Activated T-cell treated with anti-CD3 and anti-CD28 coated beads, Interleukin-2, amount 50 U/mL, for 24 hours (primary cell): Measurements from ENCODE around the gene BIK.

Source experiments
- DNase-seq: peaks from one replicate; pipeline ENCODE4 v3.0.0-alpha.2; 2020
- H3K27ac Mint-ChIP-seq: 2 replicates; pipeline ENCODE4 v1.8.0; 2020; ENCODE audit warnings: mild to moderate bottlenecking, mixed read lengths
- H3K27me3 Mint-ChIP-seq: 2 replicates; pipeline ENCODE4 v1.8.0; 2020; ENCODE audit warnings: mixed read lengths
- H3K36me3 Mint-ChIP-seq: 2 replicates; pipeline ENCODE4 v1.8.0; 2020; ENCODE audit warnings: low read depth, mixed read lengths
- H3K4me1 Mint-ChIP-seq: 2 replicates; pipeline ENCODE4 v1.8.0; 2020; ENCODE audit warnings: low read depth, mixed read lengths
- H3K4me3 Mint-ChIP-seq: 2 replicates; pipeline ENCODE4 v1.8.0; 2020; ENCODE audit warnings: mild to moderate bottlenecking, moderate library complexity, mixed read lengths
- H3K9me3 Mint-ChIP-seq: 2 replicates; pipeline ENCODE4 v1.8.0; 2020; ENCODE audit warnings: mixed read lengths

The BIK gene

DNA sequence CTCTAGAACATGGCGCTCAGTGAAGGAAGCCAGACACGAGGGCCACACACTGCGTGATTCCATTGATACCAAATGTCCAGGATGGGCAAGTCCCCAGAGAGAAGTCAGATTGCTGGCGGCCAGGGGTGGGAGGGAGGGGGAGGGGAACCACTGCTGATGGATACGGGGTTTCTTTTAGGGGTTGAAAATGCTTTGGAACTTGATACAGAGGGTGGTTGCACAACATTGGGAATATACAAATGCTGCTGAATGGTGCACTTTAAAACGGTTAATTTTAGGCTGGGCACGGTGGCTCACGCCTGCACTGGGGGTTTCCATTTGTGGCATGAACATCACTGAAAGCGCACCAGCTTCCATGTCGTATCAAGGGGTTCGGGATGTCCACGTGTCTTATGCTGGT, 45.9 kb downstream of the BIK start:
- H3K4me3 Mint-ChIP-seq = no peak overlapping the region
- peaks cover 29% of the 10 kb centered on the region for H3K36me3 Mint-ChIP-seq
- H3K9me3 Mint-ChIP-seq = no peaks in the 10 kb centered on the region
- no peak for DNase-seq
- peaks cover 21% of the 10 kb centered on the region for H3K4me1 Mint-ChIP-seq
- H3K27ac Mint-ChIP-seq = peak overlapping the region; percentile 37
- no peaks in the 10 kb centered on the region for H3K27me3 Mint-ChIP-seq

DNA sequence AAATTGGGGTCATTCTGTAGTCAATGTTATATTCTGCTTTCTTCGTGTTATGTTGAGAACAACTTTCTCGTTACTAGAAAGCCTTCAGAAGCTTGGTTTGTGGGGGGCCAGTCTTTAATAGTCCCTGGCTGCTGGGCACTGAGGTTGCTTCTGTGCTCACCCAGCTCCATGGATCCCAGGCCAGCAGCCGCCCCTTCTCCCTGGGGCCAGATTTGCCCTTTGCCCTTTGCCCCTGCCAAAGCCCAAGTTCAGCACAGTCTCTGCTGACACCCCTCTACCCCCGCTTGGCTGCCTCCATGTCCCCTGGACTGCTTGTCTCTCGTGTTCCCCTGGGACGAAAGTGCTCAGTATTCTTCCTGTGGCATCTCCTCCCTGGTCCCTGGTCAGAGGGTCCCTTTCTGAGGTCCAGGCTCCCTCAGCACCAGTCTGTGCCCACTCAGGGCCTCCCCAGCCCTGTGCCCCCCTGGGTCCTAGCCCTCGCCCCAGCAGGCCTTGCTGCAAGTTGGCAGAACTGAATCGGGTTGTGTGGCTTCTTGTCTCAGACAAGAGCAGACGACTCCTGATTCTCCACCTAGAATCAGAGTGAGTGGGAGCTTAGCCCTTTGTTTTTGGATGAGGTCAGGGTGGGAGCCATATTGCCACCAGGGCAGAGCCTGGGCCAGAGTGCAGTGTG, 47.5 kb downstream of the BIK start:
- peaks cover 17% of the 10 kb centered on the region for H3K4me1 Mint-ChIP-seq
- DNase-seq = no peak
- H3K9me3 Mint-ChIP-seq = no peaks in the 10 kb centered on the region
- no peak overlapping the region for H3K4me3 Mint-ChIP-seq
- H3K27ac Mint-ChIP-seq = peak overlapping the region; percentile 47
- peaks cover 36% of the 10 kb centered on the region for H3K36me3 Mint-ChIP-seq
- H3K27me3 Mint-ChIP-seq = no peaks in the 10 kb centered on the region

DNA sequence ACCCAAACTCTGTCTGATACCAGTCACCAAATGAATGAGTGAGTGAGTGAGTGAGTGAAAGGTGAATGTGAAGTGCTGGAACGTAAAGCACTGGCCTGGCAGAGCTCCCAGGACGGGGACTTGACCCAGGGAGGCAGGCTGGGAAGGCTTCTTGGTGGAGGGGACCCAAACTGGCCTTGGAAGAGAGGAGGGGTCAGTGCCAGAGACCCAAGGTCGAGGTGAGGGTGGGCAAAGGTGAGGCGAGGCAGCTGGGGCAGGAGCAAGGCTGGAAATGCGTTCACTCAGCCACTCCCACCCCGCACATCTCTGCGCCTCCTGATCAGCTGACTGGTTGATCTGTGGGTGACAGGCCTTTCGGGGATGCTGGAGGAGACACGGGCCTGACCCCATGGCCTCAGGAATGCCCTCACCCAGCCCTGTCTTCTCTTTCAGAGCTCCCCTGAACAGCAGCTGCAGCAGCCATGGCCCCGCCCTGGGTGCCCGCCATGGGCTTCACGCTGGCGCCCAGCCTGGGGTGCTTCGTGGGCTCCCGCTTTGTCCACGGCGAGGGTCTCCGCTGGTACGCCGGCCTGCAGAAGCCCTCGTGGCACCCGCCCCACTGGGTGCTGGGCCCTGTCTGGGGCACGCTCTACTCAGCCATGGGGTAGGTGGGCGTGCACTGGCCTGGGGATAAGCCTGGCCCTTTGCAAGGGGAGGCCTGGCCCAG, 48.4 kb downstream of the BIK start:
- DNase-seq = no peak
- peaks cover 39% of the 10 kb centered on the region for H3K36me3 Mint-ChIP-seq
- no peaks in the 10 kb centered on the region for H3K9me3 Mint-ChIP-seq
- H3K4me1 Mint-ChIP-seq = peaks cover 16% of the 10 kb centered on the region
- H3K27me3 Mint-ChIP-seq = no peaks in the 10 kb centered on the region
- H3K27ac Mint-ChIP-seq = no peak overlapping the region
- H3K4me3 Mint-ChIP-seq = no peak overlapping the region

DNA sequence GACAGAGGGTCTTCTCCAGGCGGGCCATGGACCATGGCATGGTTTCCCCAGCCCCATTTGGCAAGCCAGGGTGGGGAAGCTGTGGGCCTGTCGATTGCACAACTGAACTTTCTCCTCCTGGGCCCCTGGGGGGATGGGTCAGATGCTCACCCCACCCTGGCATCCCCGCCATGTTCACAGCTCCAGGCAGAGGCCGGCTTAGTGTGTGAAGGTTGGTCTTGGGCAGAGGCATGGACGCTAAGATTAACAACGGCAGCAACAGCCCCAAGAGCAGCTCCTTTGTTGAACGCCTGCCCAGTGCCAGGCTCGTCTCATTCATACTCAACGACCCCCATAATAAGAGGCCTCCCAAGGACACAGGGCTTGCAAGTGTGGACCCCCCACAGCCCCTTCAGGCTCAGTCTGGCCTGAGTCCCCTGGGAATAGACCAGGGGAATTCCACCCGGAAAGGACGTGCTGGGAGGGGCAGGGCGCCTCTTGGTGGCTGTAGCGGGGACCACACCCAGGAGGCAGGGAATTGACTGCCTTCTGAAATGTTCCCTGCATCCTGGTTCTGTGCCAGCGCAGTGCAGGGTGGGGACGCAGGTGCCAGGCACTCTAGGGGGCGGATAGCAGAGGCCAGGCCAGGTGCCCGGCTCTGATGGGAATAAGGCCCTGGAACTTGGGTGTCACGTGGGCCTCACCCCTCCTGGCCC, 49.1 kb downstream of the BIK start:
- Mint-ChIP-seq H3K4me1 (peaks cover 14% of the 10 kb centered on the region), H3K9me3 (no peaks in the 10 kb centered on the region), H3K4me3 (no peak overlapping the region), H3K27ac (no peak overlapping the region), H3K27me3 (no peaks in the 10 kb centered on the region), H3K36me3 (peaks cover 42% of the 10 kb centered on the region)
- no peak for DNase-seq

- Mint-ChIP-seq H3K4me1 (peaks cover 8% of the 10 kb centered on the region), H3K27me3 (no peaks in the 10 kb centered on the region), H3K36me3 (peaks cover 37% of the 10 kb centered on the region), H3K4me3 (no peak overlapping the region), H3K27ac (peak overlapping the region; percentile 39), H3K9me3 (no peaks in the 10 kb centered on the region)
- no peak for DNase-seq
Observed at GRCh38 chr22:43160497-43161126, 50.1 kb downstream of the BIK start.

GRCh38 chr22:43162412-43163150, 52.0 kb downstream of the BIK start:
- Mint-ChIP-seq H3K27me3 (no peaks in the 10 kb centered on the region), H3K36me3 (peaks cover 52% of the 10 kb centered on the region), H3K4me1 (peaks cover 5% of the 10 kb centered on the region), H3K4me3 (no peak overlapping the region), H3K27ac (no peak overlapping the region), H3K9me3 (no peaks in the 10 kb centered on the region)
- no peak for DNase-seq

DNA sequence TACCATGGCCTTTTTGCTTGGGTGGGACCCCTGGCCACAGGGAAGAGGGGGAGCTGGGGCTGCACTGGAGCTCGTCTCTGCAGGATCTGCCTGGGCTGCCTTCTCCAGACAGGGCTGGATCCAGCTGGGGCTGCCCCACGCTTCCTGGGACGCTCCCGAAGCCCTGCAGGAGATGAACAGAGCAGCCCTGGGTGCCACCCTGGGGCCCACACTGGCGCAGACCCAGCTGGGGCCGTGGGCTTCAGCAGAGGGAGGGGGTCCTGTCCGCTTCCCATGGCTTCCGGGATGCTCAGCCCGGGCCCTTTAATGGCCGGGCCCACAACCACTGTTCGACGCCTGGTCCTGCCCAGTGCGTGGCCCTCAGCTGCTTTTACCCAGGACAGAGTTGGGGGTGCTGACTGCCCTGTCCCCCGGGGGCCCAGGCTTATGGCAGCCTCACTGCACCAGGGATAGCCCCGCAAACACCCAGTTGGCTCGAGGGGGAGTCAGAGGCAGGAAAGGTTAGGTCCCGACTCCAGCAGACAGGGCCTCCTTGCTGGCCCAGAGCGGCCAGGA, 52.8 kb downstream of the BIK start:
- Mint-ChIP-seq H3K27me3 (no peaks in the 10 kb centered on the region), H3K27ac (no peak overlapping the region), H3K9me3 (no peaks in the 10 kb centered on the region), H3K36me3 (peaks cover 59% of the 10 kb centered on the region), H3K4me3 (no peak overlapping the region), H3K4me1 (peaks cover 5% of the 10 kb centered on the region)
- no peak for DNase-seq

- Mint-ChIP-seq H3K27me3 (no peaks in the 10 kb centered on the region), H3K27ac (no peak overlapping the region), H3K36me3 (peaks cover 60% of the 10 kb centered on the region), H3K4me3 (no peak overlapping the region), H3K4me1 (peaks cover 2% of the 10 kb centered on the region), H3K9me3 (no peaks in the 10 kb centered on the region)
- DNase-seq = no peak
Observed at GRCh38 chr22:43164636-43165035, 54.1 kb downstream of the BIK start.

GRCh38 chr22:43166132-43166930, 55.8 kb downstream of the BIK start:
- H3K9me3 Mint-ChIP-seq = no peaks in the 10 kb centered on the region
- no peak for DNase-seq
- H3K36me3 Mint-ChIP-seq = peaks cover 67% of the 10 kb centered on the region
- H3K27ac Mint-ChIP-seq = peak overlapping the region; percentile 11
- no peaks in the 10 kb centered on the region for H3K27me3 Mint-ChIP-seq
- no peak overlapping the region for H3K4me3 Mint-ChIP-seq
- H3K4me1 Mint-ChIP-seq = peaks cover 2% of the 10 kb centered on the region

DNA sequence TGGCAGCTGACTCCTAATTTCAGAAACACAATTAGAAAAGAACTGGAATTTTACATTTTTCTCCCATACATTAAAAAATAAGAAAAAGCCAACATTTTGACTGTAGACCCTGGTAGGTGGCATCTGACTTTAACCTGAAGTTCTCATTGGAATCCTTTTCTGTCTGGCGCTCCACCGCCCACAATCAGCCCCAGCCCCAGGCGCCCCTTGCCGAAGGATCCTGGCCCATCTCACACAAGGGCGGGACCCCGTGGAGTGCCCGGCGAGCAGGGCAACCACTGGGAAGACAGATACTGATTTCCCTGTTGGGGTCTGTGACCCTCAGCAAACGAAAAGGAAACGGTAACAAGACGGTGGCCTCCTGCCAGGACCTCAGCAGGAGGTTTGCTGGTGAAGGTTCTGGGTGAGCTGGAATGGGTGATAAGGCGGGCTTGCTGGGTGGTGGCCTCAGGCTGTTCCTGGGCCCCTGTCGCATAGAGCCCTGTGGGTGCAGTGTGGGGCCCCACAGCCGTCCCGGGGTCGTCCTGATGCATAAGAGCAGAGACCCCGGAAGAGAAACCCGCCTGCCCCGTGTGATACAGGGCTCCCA, 56.5 kb downstream of the BIK start:
- no peak overlapping the region for H3K27ac Mint-ChIP-seq
- peaks cover 70% of the 10 kb centered on the region for H3K36me3 Mint-ChIP-seq
- H3K9me3 Mint-ChIP-seq = no peaks in the 10 kb centered on the region
- no peaks in the 10 kb centered on the region for H3K27me3 Mint-ChIP-seq
- H3K4me3 Mint-ChIP-seq = no peak overlapping the region
- DNase-seq = no peak
- H3K4me1 Mint-ChIP-seq = peaks cover 2% of the 10 kb centered on the region

DNA sequence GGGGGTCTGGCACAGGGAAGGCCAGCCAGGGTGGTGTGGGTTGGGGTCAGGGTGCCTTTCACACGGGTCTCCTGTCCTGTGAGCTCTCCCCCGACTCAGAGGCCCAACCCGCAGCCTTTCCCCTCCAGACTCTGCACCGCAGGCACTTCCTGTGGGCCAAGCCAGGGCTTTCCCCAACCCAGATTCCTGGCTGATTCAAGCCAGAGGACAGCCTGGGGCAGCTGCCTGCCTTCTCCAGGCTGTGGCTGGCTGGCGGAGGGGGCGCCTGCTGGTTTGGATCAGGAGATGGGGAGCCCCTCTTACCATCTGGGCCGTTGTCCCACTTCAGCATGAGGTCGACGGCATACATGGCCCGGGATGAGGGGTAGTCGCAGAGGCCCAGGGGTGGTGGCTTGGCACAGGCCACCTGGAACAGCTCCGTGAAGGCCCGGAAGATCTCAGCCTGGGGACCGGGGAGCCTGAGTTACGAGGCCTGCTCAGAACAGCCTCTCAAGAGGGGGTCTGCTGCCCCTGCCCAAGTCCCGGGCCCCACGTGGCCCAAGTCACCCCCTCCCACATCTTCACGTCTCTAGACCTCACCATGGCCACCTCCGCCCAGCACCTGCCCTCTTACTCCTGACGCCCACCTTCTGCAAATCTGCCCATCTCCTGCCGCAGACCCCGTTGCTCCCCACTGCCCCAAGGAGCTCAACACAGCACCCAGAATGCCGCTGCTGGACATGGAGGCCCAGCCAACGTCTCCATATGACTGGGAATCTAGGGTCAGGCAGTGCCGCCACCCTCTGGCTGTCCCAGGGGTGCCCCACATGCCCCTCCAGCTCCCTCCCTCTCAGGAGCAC, 58.1 kb downstream of the BIK start:
- DNase-seq = no peak
- H3K4me3 Mint-ChIP-seq = no peak overlapping the region
- no peaks in the 10 kb centered on the region for H3K9me3 Mint-ChIP-seq
- H3K27ac Mint-ChIP-seq = peak overlapping the region; percentile 37
- peaks cover 81% of the 10 kb centered on the region for H3K36me3 Mint-ChIP-seq
- H3K27me3 Mint-ChIP-seq = no peaks in the 10 kb centered on the region
- H3K4me1 Mint-ChIP-seq = peaks cover 2% of the 10 kb centered on the region

- no peak overlapping the region for H3K4me3 Mint-ChIP-seq
- H3K9me3 Mint-ChIP-seq = no peaks in the 10 kb centered on the region
- no peak overlapping the region for H3K27ac Mint-ChIP-seq
- no peaks in the 10 kb centered on the region for H3K27me3 Mint-ChIP-seq
- DNase-seq = no peak
- H3K4me1 Mint-ChIP-seq = no peaks in the 10 kb centered on the region
- peaks cover 82% of the 10 kb centered on the region for H3K36me3 Mint-ChIP-seq
Observed at GRCh38 chr22:43169310-43170130, 59.0 kb downstream of the BIK start.
